Muscle of leg (tissue), 11 donors: ENCODE measurements around the gene GOLGB1. TPM values are rescaled to one million over a fixed set of nuclear protein-coding genes. Genes with fewer than 3 reads are reported as not detected.
A peak's percentile ranks its signal among the peaks of the same experiment; 100 is the strongest.

Experiments used
- DNase-seq: peaks from one replicate; pipeline ENCODE4 v3.0.0; 2013
- H3K27ac ChIP-seq: one replicate; pipeline ENCODE4 v1.5.1; 2013; ENCODE audit warnings: mild to moderate bottlenecking, low read length, control low read depth
- H3K27me3 ChIP-seq: one replicate; pipeline ENCODE4 v1.6.1; 2013; ENCODE audit warnings: low read length; ENCODE audit not compliant: control insufficient read depth, insufficient read depth
- H3K36me3 ChIP-seq: one replicate; pipeline ENCODE4 v1.6.1; 2013; ENCODE audit warnings: low read length; ENCODE audit not compliant: control insufficient read depth, insufficient read depth
- H3K4me1 ChIP-seq: one replicate; pipeline ENCODE4 v1.6.1; 2013; ENCODE audit warnings: low read length; ENCODE audit not compliant: control insufficient read depth, insufficient read depth
- H3K4me3 ChIP-seq: one replicate; pipeline ENCODE4 v1.5.1; 2013; ENCODE audit warnings: low read length, control low read depth
- H3K9me3 ChIP-seq: replicated peaks from 2 replicates; pipeline ENCODE4 v1.6.1; 2013; ENCODE audit warnings: low read depth, low read length; ENCODE audit not compliant: control insufficient read depth
- WGBS: methylation state at CpG from one replicate; pipeline ENCODE4 v1.1.5; 2013; ENCODE audit warnings: missing lambda C conversion rate; ENCODE audit not compliant: insufficient coverage; 5-methylcytosine and 5-hydroxymethylcytosine counted together
- polyA plus RNA-seq, 8 donors: library from polyadenylated mRNA; unstranded; fragments of 120-200 nt; gene quantifications; one replicate each; pipeline versions ENCODE4 v1.2.1 to v1.2.3, GENCODE V29; 2013; ENCODE audit warnings: inconsistent platforms in 1 of 8, low replicate concordance in 1 of 8; ENCODE audit not compliant: insufficient read length in 8 of 8, insufficient read depth in 1 of 8
- total RNA-seq: library from RNA; stranded (reverse); fragments of 120-200 nt; gene quantifications from one replicate; pipeline ENCODE4 v1.2.4, GENCODE V29; 2013

Gene GOLGB1
- total and polyA plus RNA-seq, 9 donors, result 38.0 to 50.2 (median 44.6) TPM

DNA sequence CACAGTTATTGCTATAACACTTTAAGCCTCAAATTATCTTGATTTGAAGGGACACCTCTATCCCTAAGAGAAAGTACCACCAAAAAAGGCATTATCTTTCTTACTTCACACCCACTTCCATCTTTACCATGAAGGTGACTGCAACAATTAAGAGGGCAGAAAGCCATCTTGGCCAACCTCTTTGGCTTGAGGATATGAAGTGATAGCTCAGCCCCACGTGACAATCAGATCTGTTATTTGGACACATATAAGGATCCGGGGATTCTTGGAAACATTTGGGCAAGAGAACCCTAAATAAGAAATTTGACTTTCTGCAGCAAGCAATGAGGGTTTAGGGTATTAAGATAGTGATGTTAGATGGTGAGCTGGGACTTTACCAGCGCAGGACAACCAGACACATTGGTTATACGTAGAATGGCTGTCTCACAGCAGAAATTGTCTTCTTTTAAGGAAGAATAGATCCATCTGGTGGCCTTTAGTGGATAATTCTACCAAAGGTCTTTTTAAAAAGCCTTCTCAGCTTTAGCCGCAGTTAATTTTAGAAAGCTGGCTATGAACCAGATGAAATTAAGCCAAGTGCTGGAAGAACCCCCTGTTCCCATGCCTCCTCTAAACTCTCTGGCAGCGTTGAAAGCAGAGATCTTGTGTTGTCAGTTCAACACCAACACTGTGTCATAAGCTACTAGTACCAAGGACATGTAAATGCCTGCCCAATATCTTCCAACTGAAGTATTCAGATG, 101.2 kb downstream of the GOLGB1 start:
- peak overlapping the region; percentile 22 for H3K27ac ChIP-seq
- no peaks in the 10 kb centered on the region for H3K27me3 ChIP-seq
- no peak overlapping the region for H3K4me3 ChIP-seq
- H3K36me3 ChIP-seq, result no peaks in the 10 kb centered on the region
- WGBS, result 64% methylated on average over 4 of the region's 6 CpGs
- peaks cover 3% of the 10 kb centered on the region for H3K4me1 ChIP-seq
- peak; percentile 60 for DNase-seq
- H3K9me3 ChIP-seq, result no peaks in the 10 kb centered on the region

DNA sequence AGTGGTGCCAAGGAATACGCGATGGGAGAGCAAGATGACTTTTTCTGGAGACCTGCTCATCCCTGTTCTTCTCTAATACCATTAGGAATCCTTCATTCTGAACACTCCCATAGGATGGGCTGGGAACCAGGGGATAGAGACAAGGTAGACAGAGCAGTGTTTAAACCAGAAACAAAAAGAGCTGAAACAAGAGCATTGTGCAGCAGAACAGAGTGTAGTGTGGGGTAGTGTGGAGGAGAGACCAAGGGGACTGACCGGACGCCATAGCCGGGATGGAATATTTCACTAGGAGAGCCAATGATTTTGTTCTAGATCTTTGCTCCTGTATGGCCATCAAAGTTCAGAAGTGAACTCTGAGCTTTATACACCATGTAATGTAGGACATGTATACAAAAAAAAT, 104.5 kb downstream of the GOLGB1 start:
- peaks cover 3% of the 10 kb centered on the region for H3K4me1 ChIP-seq
- no peaks in the 10 kb centered on the region for H3K36me3 ChIP-seq
- no peaks in the 10 kb centered on the region for H3K27me3 ChIP-seq
- H3K4me3 ChIP-seq, result no peak overlapping the region
- H3K27ac ChIP-seq, result no peak overlapping the region
- no peak for DNase-seq
- H3K9me3 ChIP-seq, result no peaks in the 10 kb centered on the region
- 100% methylated on average over 1 of the region's 5 CpGs for WGBS

DNA sequence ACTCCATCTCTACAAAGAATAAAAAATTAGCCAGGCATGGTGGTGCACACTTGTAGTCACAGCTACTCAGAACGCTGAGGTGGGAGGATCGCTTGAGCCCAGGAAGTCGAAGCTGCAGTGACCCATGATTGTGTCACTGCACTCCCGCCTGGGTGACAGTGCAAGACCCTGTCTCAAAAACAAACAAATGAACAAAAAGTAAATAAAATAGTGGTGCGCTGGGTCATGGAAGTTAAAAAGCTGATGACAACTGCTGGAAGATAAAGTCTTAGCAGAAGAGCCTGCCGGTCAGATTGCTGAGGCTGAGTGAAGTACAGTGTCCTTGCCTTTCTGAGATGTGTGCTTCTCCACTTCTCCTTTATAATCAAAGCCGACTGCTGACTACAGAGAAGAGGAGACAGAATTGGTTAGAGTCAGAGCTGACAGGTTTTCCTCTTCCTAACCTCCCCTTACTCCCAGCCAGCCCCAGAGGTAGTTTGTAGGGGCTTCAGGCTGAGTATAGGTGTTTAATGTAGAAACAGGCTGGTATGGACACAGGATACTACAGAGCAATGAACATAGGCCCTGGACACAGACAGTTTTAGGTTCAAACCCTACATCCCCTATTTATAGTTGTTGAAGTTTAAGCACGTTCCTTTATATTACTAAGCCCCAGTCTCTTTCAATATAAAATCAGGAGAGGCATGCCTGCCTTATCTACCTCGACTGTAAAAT, 106.8 kb downstream of the GOLGB1 start:
- H3K36me3 ChIP-seq, result no peaks in the 10 kb centered on the region
- WGBS, result 78% methylated on average over 2 of the region's 9 CpGs
- DNase-seq, result no peak
- H3K4me3 ChIP-seq, result no peak overlapping the region
- no peaks in the 10 kb centered on the region for H3K9me3 ChIP-seq
- H3K27me3 ChIP-seq, result no peaks in the 10 kb centered on the region
- H3K27ac ChIP-seq, result no peak overlapping the region
- H3K4me1 ChIP-seq, result no peaks in the 10 kb centered on the region

DNA sequence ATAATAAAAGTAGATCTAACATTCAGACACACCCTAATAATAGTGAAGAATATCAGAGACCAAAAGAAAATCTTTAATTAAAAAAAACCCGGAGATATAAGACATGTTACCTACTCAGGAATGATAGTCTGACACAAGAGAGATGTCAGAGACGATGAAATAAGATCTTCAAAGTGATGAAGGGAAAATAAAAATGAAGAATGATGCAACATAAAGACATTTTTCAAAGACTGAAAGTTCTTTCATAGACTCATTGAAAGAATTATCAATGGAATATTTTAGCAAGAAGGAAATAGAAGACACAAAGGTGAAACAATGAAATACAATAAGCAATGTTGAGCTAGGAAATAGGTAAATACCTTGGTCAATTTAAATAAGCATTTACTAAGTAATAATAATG, 108.4 kb downstream of the GOLGB1 start:
- no CpG with 5 or more reads among the region's 2 CpGs for WGBS
- Histone ChIP-seq H3K27ac (no peak overlapping the region), H3K4me3 (no peak overlapping the region), H3K9me3 (no peaks in the 10 kb centered on the region), H3K27me3 (no peaks in the 10 kb centered on the region), H3K4me1 (no peaks in the 10 kb centered on the region), H3K36me3 (no peaks in the 10 kb centered on the region)
- no peak for DNase-seq

DNA sequence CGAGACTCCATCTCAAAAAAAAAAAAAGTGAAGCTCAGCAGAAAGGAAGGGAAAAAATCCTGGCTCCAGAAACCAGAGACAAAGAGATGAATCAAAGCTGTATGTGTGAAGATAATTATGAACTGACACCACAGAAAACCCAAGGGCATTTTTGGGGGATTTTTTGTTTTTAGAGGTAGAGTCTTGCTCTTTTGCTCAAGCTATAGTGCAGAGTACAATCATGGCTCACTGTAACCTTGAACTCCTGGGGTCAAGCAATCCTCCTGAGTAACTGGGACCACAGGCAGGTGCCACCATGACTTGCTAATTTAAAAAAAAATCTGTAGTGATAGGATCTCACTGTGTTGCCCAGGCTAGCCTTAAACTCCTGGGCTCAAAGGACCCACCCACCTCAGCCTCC, 111.6 kb downstream of the GOLGB1 start:
- Histone ChIP-seq H3K4me1 (no peaks in the 10 kb centered on the region), H3K36me3 (no peaks in the 10 kb centered on the region), H3K27ac (no peak overlapping the region), H3K27me3 (no peaks in the 10 kb centered on the region), H3K4me3 (no peak overlapping the region), H3K9me3 (no peaks in the 10 kb centered on the region)
- no CpG with 5 or more reads among the region's 1 CpG for WGBS
- no peak for DNase-seq

DNA sequence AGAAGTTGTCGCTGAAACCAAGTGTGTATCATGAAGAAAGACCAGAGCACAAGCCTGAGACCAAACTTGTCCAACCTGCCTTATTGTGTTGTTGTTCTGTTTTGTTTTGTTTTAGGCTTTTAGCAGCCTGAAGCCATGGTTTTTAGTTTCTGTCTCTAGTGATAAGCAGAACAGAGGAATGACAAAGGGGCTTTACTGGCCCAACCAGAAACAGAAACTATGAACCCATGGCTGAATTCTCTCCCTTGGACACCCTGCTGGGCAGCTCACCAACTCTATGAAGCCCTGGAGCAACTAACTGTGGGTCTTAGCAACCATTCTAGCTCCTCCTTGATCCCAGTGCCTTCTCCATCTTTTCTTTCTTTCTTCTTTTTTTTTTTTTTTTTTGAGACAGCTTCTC, 119.2 kb downstream of the GOLGB1 start:
- 100% methylated on average over 1 of the region's 1 CpG for WGBS
- H3K27ac ChIP-seq, result no peak overlapping the region
- H3K27me3 ChIP-seq, result no peaks in the 10 kb centered on the region
- H3K4me3 ChIP-seq, result no peak overlapping the region
- H3K4me1 ChIP-seq, result no peaks in the 10 kb centered on the region
- H3K9me3 ChIP-seq, result no peaks in the 10 kb centered on the region
- H3K36me3 ChIP-seq, result no peaks in the 10 kb centered on the region
- DNase-seq, result no peak

DNA sequence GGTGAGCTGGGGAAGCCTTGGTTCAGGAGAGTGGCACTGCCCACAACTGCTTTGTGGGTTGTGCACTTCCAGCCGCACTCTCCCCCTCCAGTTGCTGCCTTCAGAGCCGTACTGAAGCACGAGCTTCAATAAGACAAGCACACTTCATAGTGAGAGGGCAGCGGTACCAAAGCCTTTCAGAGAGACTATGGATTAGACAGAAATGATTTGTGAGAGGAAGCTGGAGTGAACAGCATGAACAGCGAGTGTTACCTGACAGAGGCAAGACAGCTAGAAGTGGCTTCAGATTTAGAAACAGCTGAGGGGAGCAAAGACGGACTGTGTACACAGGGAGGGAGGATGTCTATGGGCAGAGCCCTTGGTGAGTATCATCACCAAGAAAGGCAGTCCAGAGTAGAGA, 119.9 kb downstream of the GOLGB1 start:
- Histone ChIP-seq H3K4me1 (no peaks in the 10 kb centered on the region), H3K36me3 (no peaks in the 10 kb centered on the region), H3K27ac (no peak overlapping the region), H3K9me3 (no peaks in the 10 kb centered on the region), H3K27me3 (no peaks in the 10 kb centered on the region), H3K4me3 (no peak overlapping the region)
- no peak for DNase-seq
- 74% methylated on average over 5 of the region's 6 CpGs for WGBS

DNA sequence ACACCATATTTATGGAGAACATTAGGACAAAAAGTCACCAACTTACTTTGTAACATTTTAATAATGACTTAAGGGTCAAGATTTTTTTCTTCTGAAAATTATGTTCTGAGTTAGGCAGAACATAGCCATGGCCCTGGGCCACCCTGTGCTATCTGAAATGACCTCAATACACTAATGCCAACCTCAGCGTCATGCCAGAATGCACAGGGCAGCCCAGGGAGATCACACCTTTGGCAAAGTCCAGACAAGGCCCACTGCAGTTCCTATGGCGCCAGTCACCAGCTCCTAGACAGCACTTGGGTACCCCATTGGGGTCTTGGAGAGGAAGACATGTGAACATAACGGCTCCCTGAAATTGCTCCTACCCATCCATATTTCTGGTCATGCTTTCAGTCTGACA, 121.9 kb downstream of the GOLGB1 start:
- no peaks in the 10 kb centered on the region for H3K36me3 ChIP-seq
- H3K27ac ChIP-seq, result no peak overlapping the region
- DNase-seq, result no peak
- no peaks in the 10 kb centered on the region for H3K27me3 ChIP-seq
- no peak overlapping the region for H3K4me3 ChIP-seq
- WGBS, result 80% methylated on average over 1 of the region's 3 CpGs
- H3K9me3 ChIP-seq, result no peaks in the 10 kb centered on the region
- H3K4me1 ChIP-seq, result no peaks in the 10 kb centered on the region

DNA sequence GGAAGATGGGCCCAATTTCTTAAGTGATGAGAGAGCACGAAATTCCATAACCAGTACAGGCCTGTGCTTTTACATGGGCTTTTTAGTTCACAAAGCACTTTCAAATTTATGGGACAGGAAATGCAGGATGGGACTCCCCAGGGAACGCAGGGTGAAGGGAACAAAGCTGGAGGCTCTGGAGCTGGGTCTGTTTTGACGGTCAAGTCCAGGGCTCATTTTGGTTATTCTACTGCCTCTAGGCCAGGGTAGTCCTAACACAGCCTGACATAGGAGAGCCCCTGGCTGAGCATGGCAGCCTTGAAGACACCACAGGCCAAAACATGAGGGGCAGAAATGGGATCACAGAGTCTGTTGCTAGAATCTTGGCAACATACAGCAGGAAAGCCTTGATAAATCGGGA, 122.3 kb downstream of the GOLGB1 start:
- no peaks in the 10 kb centered on the region for H3K36me3 ChIP-seq
- H3K4me3 ChIP-seq, result no peak overlapping the region
- H3K9me3 ChIP-seq, result no peaks in the 10 kb centered on the region
- no peak for DNase-seq
- no peaks in the 10 kb centered on the region for H3K4me1 ChIP-seq
- H3K27me3 ChIP-seq, result no peaks in the 10 kb centered on the region
- H3K27ac ChIP-seq, result no peak overlapping the region
- WGBS, result 38% methylated on average over 2 of the region's 4 CpGs

DNA sequence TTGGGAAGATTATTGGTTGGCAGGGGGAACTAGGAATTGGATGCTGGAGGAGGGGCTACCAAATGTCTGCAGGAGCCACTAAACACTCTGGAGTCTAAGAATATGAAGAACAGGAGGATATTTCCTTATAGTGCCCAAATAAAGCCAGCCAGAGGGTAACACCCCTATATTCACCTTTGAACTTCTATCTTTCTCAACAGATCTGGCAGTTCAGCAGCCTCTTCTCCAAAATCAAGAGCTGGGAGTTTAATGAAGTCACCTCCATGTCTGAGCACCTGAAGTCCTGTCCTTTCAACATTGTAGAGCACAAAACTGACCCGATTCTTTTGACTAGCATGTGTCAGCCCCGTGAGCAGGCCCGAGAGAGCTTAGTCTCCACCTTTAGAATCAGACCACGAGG, 123.0 kb downstream of the GOLGB1 start:
- Histone ChIP-seq H3K4me1 (no peaks in the 10 kb centered on the region), H3K36me3 (no peaks in the 10 kb centered on the region)

More for the DNA sequence above, 123.0 kb downstream of the GOLGB1 start:
- Histone ChIP-seq H3K9me3 (no peaks in the 10 kb centered on the region), H3K27ac (no peak overlapping the region), H3K27me3 (no peaks in the 10 kb centered on the region), H3K4me3 (no peak overlapping the region)
- 92% methylated on average over 3 of the region's 4 CpGs for WGBS
- DNase-seq, result no peak
